ENCODE data around the gene SNX30.

Gene SNX30

GRCh38 chr9:112860451-112860850, 109.9 kb downstream of the SNX30 start:
- DNase-seq = no peak

GRCh38 chr9:112861155-112861554, 110.6 kb downstream of the SNX30 start:
- no peak for DNase-seq

GRCh38 chr9:112861638-112862555, 111.3 kb downstream of the SNX30 start:
- DNase-seq = no peak

- DNase-seq = no peak
These were observed 112.7 kb downstream of the SNX30 start for GRCh38 chr9:112863214-112863613.

GRCh38 chr9:112863746-112864145, 113.2 kb downstream of the SNX30 start:
- no peak for DNase-seq

GRCh38 chr9:112864403-112864802, 113.8 kb downstream of the SNX30 start:
- no peak for DNase-seq

GRCh38 chr9:112864982-112865381, 114.4 kb downstream of the SNX30 start:
- DNase-seq = no peak

- no peak for DNase-seq
These were observed 116.2 kb downstream of the SNX30 start for GRCh38 chr9:112866662-112867274.

- peak in 1 of 5 experiments; percentile 59 for DNase-seq
These were observed 116.9 kb downstream of the SNX30 start for GRCh38 chr9:112867275-112867991.

GRCh38 chr9:112868461-112868860, 117.9 kb downstream of the SNX30 start:
- DNase-seq = no peak

GRCh38 chr9:112869041-112869529, 118.5 kb downstream of the SNX30 start:
- DNase-seq = no peak

- DNase-seq = no peak
These were observed 119.4 kb downstream of the SNX30 start for GRCh38 chr9:112869917-112870316.

- DNase-seq = no peak
These were observed 120.0 kb downstream of the SNX30 start for GRCh38 chr9:112870556-112870955.

- no peak for DNase-seq
These were observed 121.5 kb downstream of the SNX30 start for GRCh38 chr9:112872019-112872418.

- DNase-seq = no peak
These were observed 123.3 kb downstream of the SNX30 start for GRCh38 chr9:112873773-112874405.

- DNase-seq = no peak
These were observed 128.2 kb downstream of the SNX30 start for GRCh38 chr9:112878752-112879151.

- no peak for DNase-seq
These were observed 130.1 kb downstream of the SNX30 start for GRCh38 chr9:112880650-112881049.

- DNase-seq = no peak
These were observed 130.8 kb downstream of the SNX30 start for GRCh38 chr9:112881331-112881730.

- no peak for DNase-seq
These were observed 133.5 kb downstream of the SNX30 start for GRCh38 chr9:112884101-112884500.

GRCh38 chr9:112884721-112885120, 134.2 kb downstream of the SNX30 start:
- no peak for DNase-seq

GRCh38 chr9:112885324-112885723, 134.8 kb downstream of the SNX30 start:
- DNase-seq = peak in 1 of 5 experiments; percentile 20

- DNase-seq = no peak
These were observed 135.8 kb downstream of the SNX30 start for GRCh38 chr9:112886351-112886750.

- DNase-seq = no peak
These were observed 136.8 kb downstream of the SNX30 start for GRCh38 chr9:112887381-112887780.

Data from T-helper 2 cell (primary cell).